Skeletal muscle tissue (tissue), 4 donors: ENCODE results near the gene GRIK1. TPM values are rescaled to one million over a fixed set of nuclear protein-coding genes. Genes with fewer than 3 reads are reported as not detected.

Experiments used
- H3K27ac ChIP-seq: one replicate; pipeline ENCODE4 v1.7.0; 2013; ENCODE audit warnings: mild to moderate bottlenecking, low read depth, low read length, inconsistent platforms
- H3K27me3 ChIP-seq, 3 donors: one replicate each; pipeline ENCODE4 v1.7.0; 2013; ENCODE audit warnings: low read length in 3 of 3; ENCODE audit not compliant: control insufficient read depth in 3 of 3, insufficient read depth in 3 of 3
- H3K36me3 ChIP-seq, 3 donors: one replicate each; pipeline ENCODE4 v1.7.0; 2013; ENCODE audit warnings: low read length in 3 of 3; ENCODE audit not compliant: control insufficient read depth in 3 of 3, insufficient read depth in 3 of 3
- H3K4me1 ChIP-seq, 3 donors: one replicate each; pipeline ENCODE4 v1.7.0; 2013; ENCODE audit warnings: low read length in 3 of 3, mild to moderate bottlenecking in 3 of 3; ENCODE audit not compliant: control insufficient read depth in 3 of 3, insufficient read depth in 3 of 3
- H3K4me3 ChIP-seq, 3 donors: one replicate each; pipeline ENCODE4 v1.7.0; 2013; ENCODE audit warnings: low read length in 3 of 3
- H3K9ac ChIP-seq, 3 donors: one replicate each; pipeline ENCODE4 v1.7.0; 2013; ENCODE audit warnings: low read length in 3 of 3, mild to moderate bottlenecking in 3 of 3, moderate library complexity in 2 of 3, low read depth in 1 of 3
- H3K9me3 ChIP-seq, 3 donors: one replicate each; pipeline ENCODE4 v1.7.0; 2013; ENCODE audit warnings: low read length in 3 of 3; ENCODE audit not compliant: control insufficient read depth in 3 of 3
- total RNA-seq: library from RNA; depleted of rRNA; stranded (reverse); fragments of >200 nt; gene quantifications from one replicate; pipeline ENCODE4 v1.2.3, GENCODE V29; 2014
- donor health status: Osteomylitis.

The GRIK1 gene
- total RNA-seq, 1 donor from 2014 or later, result 1.0 TPM

DNA sequence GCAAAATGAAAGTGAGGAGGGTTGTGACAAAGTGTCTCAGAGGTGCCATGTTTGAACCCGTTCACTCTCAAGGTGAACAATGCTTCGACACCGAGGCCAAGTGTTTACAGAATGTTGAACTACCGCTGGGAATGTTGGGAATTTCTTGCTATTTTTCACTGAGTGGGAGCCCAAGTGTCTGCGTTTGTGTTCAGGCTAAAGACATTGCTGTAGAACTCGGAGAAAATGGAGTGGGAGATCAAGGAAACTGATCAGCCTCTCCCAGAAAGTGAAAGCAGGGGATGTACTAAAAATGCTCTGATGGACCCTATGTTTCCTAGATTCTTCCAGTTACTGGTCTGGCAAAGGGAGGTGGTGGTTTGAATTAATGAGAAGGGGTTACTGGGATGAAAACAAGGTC lies 433.6 kb downstream of the GRIK1 start:
- Histone ChIP-seq H3K27me3 (no peaks in the 10 kb centered on the region), H3K36me3 (peaks cover 0 to 4% (median 0%) of the 10 kb centered on the region in 3 donors), H3K9ac (no peak overlapping the region), H3K9me3 (no peaks in the 10 kb centered on the region), H3K4me1 (no peaks in the 10 kb centered on the region), H3K27ac (no peak overlapping the region), H3K4me3 (no peak overlapping the region)

DNA sequence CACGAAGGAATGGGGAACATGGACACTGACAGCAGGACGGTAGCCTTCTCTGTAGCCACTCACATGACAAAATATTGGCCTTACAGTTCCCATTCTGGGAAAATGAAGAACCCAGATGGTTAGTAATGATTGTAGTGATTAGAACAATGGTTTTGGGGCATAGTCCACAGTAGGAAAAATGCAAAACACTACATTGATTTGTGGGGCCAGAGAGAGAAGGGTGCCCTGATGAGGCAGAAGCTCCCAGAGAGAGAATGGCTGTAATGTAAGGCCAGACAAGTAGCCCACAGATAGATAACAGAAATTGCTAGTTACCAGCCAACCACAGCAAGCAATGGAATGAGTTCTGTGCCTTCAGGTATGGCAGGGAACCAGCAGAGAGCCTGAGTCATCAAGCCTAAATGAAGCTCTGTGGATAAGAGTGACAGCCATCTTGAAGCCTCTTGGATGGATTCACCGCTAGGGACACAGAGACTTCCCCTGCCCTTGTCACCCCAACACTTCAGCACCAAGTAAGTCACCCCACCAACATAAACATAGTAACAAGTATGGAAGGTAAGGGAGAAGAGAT lies 435.0 kb downstream of the GRIK1 start:
- H3K9me3 ChIP-seq, result no peaks in the 10 kb centered on the region
- no peaks in the 10 kb centered on the region for H3K4me1 ChIP-seq
- no peak overlapping the region for H3K9ac ChIP-seq
- H3K36me3 ChIP-seq, result peaks cover 0 to 4% (median 0%) of the 10 kb centered on the region in 3 donors
- H3K4me3 ChIP-seq, result no peak overlapping the region
- H3K27me3 ChIP-seq, result no peaks in the 10 kb centered on the region
- H3K27ac ChIP-seq, result no peak overlapping the region

DNA sequence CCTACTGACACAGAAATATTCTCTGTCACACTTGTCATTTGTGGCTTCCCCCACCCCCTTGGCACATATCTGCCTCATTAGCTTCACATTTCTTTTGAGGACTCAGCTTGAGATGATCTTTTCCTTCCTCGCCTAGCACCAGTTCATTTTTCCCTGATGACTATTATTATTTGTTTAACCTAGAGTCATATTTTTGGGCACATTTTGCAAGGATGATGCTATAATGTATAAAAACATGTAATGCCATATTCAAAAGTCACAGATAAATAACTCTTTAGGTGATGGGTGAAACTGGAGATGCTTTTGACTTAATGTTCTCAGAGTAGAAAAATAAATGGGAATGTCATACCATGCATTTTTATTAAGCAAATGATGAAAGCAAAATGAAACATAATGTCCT lies 438.3 kb downstream of the GRIK1 start:
- Histone ChIP-seq H3K36me3 (peaks cover 0 to 4% (median 0%) of the 10 kb centered on the region in 3 donors), H3K9me3 (no peaks in the 10 kb centered on the region), H3K4me1 (no peaks in the 10 kb centered on the region), H3K27ac (no peak overlapping the region), H3K9ac (no peak overlapping the region), H3K27me3 (no peaks in the 10 kb centered on the region), H3K4me3 (no peak overlapping the region)

DNA sequence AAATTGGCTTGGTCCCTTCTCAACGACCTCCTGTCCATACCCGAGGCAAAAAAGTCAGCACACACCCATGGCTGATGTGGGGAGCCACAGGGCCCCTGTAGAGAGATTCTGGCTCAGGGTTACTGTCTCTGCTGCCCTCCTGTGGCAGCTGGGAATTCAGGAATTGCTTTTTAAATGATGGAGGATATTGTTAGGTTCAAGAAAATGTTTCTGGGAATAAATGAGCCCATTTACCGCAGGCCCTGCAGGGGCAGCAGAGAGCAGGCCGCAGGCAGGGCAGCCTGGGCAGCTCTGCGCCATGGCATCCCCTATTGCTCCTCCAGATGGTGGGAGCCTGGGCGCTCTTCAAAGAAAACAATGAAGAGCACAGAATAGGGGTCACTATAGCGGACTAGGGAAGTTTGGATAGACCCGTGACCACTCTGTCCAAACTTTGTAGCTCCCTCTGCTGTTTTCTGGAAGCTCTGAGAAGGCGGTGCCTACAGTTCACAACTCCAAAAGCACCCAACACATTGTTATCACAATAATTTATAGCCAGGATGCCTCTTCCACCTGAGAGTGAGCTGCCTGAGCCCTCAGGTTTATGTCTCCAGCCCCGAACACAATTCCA lies 440.0 kb downstream of the GRIK1 start:
- no peaks in the 10 kb centered on the region for H3K4me1 ChIP-seq
- H3K9ac ChIP-seq, result no peak overlapping the region
- peaks cover 0 to 4% (median 0%) of the 10 kb centered on the region in 3 donors for H3K36me3 ChIP-seq
- no peaks in the 10 kb centered on the region for H3K27me3 ChIP-seq
- H3K4me3 ChIP-seq, result no peak overlapping the region
- H3K27ac ChIP-seq, result no peak overlapping the region
- H3K9me3 ChIP-seq, result no peaks in the 10 kb centered on the region

DNA sequence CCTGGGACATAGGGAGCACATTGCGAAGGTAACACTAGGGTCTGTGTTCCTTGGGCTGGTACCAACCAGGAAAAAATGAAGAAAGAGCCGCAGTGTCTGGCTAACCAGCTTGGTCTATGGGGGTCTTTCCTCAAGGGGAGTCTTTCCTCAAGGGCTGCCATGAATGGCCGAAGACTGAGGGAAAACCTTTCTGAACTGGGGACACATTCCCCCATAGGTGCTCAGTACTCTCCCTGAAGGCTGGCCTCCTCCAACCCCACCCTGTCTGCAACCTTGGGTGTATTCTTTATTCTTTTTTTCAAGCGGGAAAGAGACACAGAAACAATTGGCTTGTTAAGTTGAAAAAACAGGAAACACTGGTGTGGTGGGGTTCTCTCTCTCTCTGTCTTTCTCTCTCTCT lies 440.6 kb downstream of the GRIK1 start:
- Histone ChIP-seq H3K27me3 (no peaks in the 10 kb centered on the region), H3K9ac (no peak overlapping the region), H3K9me3 (no peaks in the 10 kb centered on the region), H3K4me1 (no peaks in the 10 kb centered on the region), H3K4me3 (no peak overlapping the region), H3K36me3 (peaks cover 0 to under 1% (median 0%) of the 10 kb centered on the region in 3 donors), H3K27ac (no peak overlapping the region)

DNA sequence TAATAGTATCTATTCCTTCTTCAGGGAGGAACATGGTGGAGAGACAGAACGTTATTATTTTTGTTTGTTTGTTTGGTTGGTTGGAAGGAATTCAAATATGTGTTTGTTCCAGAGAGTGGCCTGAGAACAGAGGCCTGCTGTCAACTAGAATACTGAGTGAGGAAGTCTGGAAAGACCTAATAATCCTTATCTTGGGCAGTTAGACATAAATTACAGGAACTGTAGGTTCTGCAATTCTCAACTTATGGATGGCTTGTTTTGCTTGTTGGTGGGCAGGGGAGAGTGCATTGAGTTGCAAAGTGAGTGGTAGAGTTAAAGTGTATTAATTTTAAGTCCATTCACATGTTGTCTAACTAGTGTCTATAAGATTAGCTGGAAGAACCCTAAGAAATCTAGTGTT lies 443.5 kb downstream of the GRIK1 start:
- H3K36me3 ChIP-seq, result no peaks in the 10 kb centered on the region
- no peak overlapping the region for H3K27ac ChIP-seq
- no peaks in the 10 kb centered on the region for H3K27me3 ChIP-seq
- no peak overlapping the region for H3K9ac ChIP-seq
- H3K4me1 ChIP-seq, result no peaks in the 10 kb centered on the region
- no peaks in the 10 kb centered on the region for H3K9me3 ChIP-seq
- no peak overlapping the region for H3K4me3 ChIP-seq

DNA sequence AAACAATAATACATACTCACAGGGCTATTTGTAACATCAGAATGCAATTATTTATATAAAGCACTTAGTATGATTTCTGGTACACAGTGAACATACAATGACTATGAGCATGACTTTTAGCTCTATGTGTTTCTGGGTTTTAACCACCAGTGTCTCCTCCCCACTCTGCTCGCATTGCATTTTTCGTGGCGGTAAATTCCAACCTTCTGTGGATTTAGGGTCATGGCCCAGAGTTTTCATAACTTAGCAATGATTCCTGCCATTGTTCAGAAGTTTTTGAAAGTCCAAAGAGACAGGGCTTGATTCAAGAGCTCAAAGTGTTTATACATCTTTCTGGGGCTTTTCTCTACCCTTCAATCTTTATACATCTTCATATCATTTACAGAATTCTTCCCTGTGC lies 449.8 kb downstream of the GRIK1 start:
- no peaks in the 10 kb centered on the region for H3K4me1 ChIP-seq
- no peak overlapping the region for H3K4me3 ChIP-seq
- H3K9ac ChIP-seq, result no peak overlapping the region
- no peaks in the 10 kb centered on the region for H3K9me3 ChIP-seq
- H3K36me3 ChIP-seq, result no peaks in the 10 kb centered on the region
- H3K27me3 ChIP-seq, result no peaks in the 10 kb centered on the region
- H3K27ac ChIP-seq, result no peak overlapping the region

DNA sequence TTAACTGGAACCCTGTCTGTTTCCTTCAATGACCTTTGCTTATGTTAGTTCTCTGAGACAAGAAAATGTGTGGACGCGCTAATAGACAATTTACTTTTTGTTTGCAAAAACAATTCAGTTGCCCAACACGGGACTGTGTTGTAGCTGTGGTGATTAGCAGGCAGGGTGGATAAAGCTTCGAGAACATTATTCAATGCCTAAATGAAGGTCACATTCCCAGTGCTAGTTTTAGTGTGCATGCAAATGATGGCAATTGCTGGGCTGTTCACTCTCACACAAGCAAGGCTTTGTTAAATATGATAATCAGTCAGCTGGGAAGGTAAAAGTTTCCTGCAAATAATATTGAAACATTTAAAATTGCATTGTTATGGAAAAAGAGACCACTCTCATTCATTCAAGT lies 452.6 kb downstream of the GRIK1 start:
- Histone ChIP-seq H3K27me3 (no peaks in the 10 kb centered on the region), H3K4me3 (no peak overlapping the region), H3K27ac (no peak overlapping the region)

More for the DNA sequence above, 452.6 kb downstream of the GRIK1 start:
- H3K9ac ChIP-seq, result no peak overlapping the region
- H3K9me3 ChIP-seq, result no peaks in the 10 kb centered on the region
- H3K4me1 ChIP-seq, result no peaks in the 10 kb centered on the region
- no peaks in the 10 kb centered on the region for H3K36me3 ChIP-seq

Other genes with a start within 250 kb of the GRIK1 start
- not detected for gene CLDN17, start 226.8 kb upstream of the GRIK1 start, total RNA-seq